Cardiac fibroblast (primary cell): Measurements from ENCODE around the gene TMED8.
"Not testable (repeated sequence)": the region's sequence is repeated elsewhere in the genome, so short reads cannot be mapped to it uniquely, and the experiment has no call there.

ENCODE experiments used
- DNase-seq, 2 donors: peaks; one replicate each; pipeline versions ENCODE4 v3.0.0 to v3.0.0-alpha.2; 2010; ENCODE audit warnings: low read depth in 2 of 2
- H3K4me3 ChIP-seq, 2 donors: replicated peaks in 1 of 2; 1 replicate in 1 of 2; 2 replicates in 1 of 2; pipeline ENCODE4 v1.5.1; 2011; ENCODE audit warnings: low read depth in 2 of 2, low read length in 2 of 2, mild to moderate bottlenecking in 2 of 2, moderate library complexity in 1 of 2
- TF ChIP-seq, protein P1 (sequence below): IDR thresholded peaks from one replicate; pipeline ENCODE4 v1.5.1; 2011; ENCODE audit warnings: low read depth, mild to moderate bottlenecking, low read length, inconsistent platforms

Gene TMED8

DNA sequence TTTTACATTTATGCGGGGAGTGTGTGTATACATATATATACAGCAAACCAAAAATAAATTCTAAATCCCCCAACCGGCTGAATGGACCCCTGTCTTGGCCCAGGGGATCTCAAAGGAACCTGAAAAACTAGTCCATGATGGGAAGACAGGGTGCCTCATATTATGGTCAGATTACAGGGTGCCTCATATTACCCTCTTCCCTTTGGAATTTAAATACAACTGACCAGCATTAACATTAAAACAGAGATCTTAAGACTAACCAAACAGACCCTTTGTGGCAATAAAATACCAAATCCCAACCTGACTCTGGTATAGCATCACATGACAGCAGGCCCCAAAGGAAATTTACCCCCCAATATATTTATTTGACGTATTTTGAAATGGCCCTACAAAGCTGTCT is 39.0 kb downstream of the TMED8 start:
- TF ChIP-seq, protein P1, sequence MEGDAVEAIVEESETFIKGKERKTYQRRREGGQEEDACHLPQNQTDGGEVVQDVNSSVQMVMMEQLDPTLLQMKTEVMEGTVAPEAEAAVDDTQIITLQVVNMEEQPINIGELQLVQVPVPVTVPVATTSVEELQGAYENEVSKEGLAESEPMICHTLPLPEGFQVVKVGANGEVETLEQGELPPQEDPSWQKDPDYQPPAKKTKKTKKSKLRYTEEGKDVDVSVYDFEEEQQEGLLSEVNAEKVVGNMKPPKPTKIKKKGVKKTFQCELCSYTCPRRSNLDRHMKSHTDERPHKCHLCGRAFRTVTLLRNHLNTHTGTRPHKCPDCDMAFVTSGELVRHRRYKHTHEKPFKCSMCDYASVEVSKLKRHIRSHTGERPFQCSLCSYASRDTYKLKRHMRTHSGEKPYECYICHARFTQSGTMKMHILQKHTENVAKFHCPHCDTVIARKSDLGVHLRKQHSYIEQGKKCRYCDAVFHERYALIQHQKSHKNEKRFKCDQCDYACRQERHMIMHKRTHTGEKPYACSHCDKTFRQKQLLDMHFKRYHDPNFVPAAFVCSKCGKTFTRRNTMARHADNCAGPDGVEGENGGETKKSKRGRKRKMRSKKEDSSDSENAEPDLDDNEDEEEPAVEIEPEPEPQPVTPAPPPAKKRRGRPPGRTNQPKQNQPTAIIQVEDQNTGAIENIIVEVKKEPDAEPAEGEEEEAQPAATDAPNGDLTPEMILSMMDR: no peak
- no peak for DNase-seq
- no peak overlapping the region for H3K4me3 ChIP-seq

DNA sequence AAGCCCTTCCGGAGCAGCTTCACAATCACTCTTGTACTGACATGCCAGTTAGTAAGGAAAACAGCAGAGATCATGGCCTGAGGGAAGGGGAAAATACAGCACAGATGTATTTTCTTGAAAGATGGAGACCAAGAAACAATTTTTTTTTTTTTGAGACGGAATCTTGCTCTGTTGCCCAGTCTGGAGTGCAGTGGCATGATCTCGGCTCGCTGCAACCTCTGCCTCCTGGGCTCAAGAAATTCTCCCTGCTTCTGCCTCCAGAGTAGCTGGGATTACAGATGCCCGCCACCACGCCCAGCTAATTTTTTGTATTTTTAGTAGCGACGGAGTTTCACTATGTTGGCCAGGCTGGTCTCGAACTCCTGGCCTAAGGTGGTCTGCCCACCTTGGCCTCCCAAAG is 39.6 kb downstream of the TMED8 start:
- H3K4me3 ChIP-seq, DNase-seq: not testable (repeated sequence)

DNA sequence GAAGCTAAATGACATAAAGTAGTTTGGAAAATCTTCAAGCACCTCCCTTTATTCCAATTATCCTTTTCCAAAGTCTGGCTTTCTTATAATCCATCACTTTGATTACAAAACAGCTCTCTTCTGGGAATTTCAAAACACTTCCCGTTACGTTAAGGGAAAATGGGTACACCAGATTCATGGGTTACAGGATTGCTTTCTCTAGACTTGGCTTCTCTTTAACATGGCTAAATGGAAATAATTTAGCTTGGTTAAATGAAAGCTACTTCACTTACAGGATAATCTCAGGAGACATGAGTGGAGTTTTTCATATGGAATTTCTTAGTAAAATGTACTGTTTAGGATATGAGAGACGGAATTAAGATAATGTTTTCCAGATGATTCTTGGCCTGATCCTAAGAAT is 41.3 kb downstream of the TMED8 start:
- TF ChIP-seq, protein P1: no peak
- no peak for DNase-seq
- H3K4me3 ChIP-seq: no peak overlapping the region

DNA sequence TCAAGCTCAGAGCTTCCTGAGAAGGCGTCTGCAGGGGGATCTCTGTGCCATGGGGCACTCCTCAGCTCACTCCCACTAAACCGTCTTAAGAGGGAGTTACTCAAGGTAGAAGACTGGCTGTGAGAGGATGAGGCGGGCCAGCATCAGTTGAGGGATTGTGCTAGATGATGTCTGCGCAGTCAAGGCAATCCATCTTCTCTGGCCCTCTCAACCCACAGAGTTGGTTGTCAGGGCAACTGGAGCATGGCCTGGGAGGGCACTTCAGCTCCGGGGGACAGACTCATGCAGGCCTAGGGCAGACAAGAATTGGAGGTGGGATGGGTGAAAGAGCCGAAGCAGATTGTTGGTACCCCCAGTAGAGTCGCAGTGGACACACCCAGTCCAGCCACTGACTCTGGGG is 47.0 kb downstream of the TMED8 start:
- TF ChIP-seq, protein P1: no peak
- no peak overlapping the region for H3K4me3 ChIP-seq
- no peak for DNase-seq

DNA sequence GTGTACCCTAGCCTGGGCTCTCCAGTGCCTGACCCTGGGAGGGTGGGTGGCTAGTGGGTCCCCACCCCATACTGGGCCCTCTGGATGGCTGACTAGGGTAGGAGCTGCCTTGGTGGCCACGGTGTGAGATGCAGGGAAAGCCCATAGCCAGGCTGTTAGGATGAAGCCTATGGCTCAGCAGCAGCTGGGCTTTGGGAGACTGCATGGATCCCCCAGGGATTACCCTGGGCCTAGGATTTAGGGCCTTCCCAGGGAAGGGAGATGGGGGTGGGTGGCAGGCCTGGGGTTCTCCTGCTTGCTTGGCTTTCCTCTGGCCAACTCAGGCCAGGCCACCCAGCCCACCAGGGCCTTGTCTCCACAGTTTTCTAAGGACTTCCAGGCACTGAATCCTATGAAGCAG is 49.8 kb downstream of the TMED8 start:
- DNase-seq: no peak
- no peak overlapping the region for H3K4me3 ChIP-seq
- TF ChIP-seq, protein P1: no peak

DNA sequence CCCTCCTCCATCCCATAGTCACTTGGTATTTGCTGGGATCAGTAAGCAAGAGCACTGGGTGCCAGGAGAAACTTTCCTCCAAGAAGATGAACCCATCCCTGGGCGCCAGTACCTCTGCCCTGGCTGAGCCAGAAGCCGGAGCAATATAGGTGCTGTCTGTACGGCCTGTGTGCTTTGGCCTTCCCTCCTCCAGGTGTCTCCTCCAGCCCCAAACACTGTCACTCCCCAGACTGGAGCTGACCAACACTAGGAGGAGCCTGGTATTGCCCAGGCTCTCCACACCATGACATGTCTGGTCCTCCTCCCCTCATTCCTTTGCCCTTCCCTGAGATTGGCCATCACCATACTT is 51.2 kb downstream of the TMED8 start:
- DNase-seq: no peak
- TF ChIP-seq, protein P1: no peak
- H3K4me3 ChIP-seq: no peak overlapping the region

DNA sequence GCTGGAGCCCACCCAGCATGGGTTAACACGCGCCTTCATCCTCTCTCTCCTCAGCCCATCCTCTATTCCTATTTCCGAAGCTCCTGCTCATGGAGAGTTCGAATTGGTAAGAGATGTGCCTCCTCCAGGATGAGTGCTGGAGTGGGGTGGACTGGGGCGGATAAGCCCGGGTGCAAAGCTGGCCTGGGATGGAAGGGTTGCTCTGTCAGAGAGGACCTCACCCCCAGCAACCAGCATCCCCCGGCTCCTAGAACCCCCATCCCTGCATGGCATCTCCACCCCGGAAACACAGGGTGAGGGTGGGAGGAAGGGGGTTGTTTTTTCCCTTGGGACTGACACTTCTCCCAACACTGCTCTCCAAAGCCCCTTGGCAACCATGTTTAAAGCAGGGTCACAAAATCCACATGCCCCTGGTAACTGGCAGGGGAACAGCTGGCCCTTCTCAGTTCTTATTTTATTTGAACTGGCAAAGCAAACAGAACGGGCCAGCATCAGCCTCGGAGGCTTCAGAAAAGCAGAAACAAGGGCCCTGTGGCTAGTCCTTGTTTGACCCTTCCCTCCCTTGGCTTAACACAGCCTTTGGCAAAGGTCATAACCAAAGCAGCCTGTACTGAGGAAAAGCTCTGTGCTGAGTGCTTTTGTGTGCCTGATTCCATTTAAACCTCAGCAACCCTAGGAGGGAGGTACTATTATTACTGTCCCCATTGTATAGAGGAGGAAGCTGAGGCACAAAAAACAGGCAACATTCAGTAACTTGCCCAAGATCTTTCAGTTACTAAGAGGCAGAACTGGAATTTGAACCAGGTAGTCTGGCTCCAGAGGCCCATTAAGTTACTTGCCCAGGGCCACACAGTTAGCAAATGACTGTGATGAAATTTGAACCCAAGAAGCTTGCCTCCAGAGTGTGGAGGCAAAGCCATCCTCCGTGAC is 51.8 kb downstream of the TMED8 start:
- no peak for DNase-seq
- H3K4me3 ChIP-seq: no peak overlapping the region
- TF ChIP-seq, protein P1: no peak
